K562 (cell line): ENCODE measurements around the gene CDC26. TPM values are rescaled to one million over a fixed set of nuclear protein-coding genes. Genes with fewer than 3 reads are reported as not detected.

Experiments
- C11orf30 ChIP-seq: fragments of 450-650 bp; IDR thresholded peaks from 2 replicates; pipeline ENCODE4 v1.6.1; 2016; ENCODE audit warnings: low read depth, mild to moderate bottlenecking
- ESRRA ChIP-seq: fragments of 450-650 bp; IDR thresholded peaks from 2 replicates; pipeline ENCODE4 v1.6.1; 2014; ENCODE audit warnings: low read depth, mild to moderate bottlenecking, moderate library complexity, borderline replicate concordance
- JUNB ChIP-seq: fragments of 450-650 bp; formaldehyde crosslinking; conservative IDR thresholded peaks from 2 replicates; pipeline ENCODE4 v1.4.0; 2020; ENCODE audit warnings: mild to moderate bottlenecking
- KDM1A ChIP-seq, 2 experiments: fragments of 450-650 bp; IDR thresholded peaks; 2 replicates each; pipeline ENCODE4 v1.6.1; 2016; ENCODE audit warnings: mild to moderate bottlenecking in 2 of 2
- NCOR1 ChIP-seq: fragments of 450-650 bp; IDR thresholded peaks from 2 replicates; pipeline ENCODE4 v1.6.1; 2016; ENCODE audit warnings: mild to moderate bottlenecking, moderate library complexity
- NR2C2 ChIP-seq, 2 experiments: fragments of 200-800 bp in 1 of 2; sonication (Bioruptor generic) in 1 of 2; sonication (generic) in 1 of 2; formaldehyde crosslinking in 1 of 2; IDR thresholded peaks; 2 replicates each; pipeline versions ENCODE4 v1.6.1 to v1.8.0; 2016 to 2022; ENCODE audit warnings: mild to moderate bottlenecking in 1 of 2, missing compliant biosample characterization in 1 of 2, missing genetic modification characterization in 1 of 2, missing genetic modification reagents in 1 of 2
- RAD21 ChIP-seq, 2 experiments: fragments of 250-450 bp in 1 of 2; fragments of 450-650 bp in 1 of 2; sonication (Bioruptor Pico) in 1 of 2; formaldehyde crosslinking in 1 of 2; IDR thresholded peaks in 1 of 2; conservative IDR thresholded peaks in 1 of 2; 2 replicates each; pipeline versions ENCODE4 v1.4.0 to v1.8.0; 2020 to 2022; ENCODE audit warnings: mild to moderate bottlenecking in 2 of 2, moderate library complexity in 1 of 2
- RUNX1 ChIP-seq: sonication (generic); IDR thresholded peaks from 2 replicates; pipeline ENCODE4 v1.6.1; 2016; ENCODE audit warnings: antibody characterized with exemption, low read depth
- ZNF75A ChIP-seq: fragments of 450-650 bp; formaldehyde crosslinking; IDR thresholded peaks from 2 replicates; pipeline ENCODE4 v1.4.0; 2020; ENCODE audit warnings: mild to moderate bottlenecking
- polyA plus RNA-seq, 8 experiments: library from polyadenylated mRNA; depleted of rRNA in 4 of 8; stranded (reverse) in 5 of 8; unstranded in 3 of 8; fragments of >200 nt; fragmentation: Nextera tagmentation in 2 of 8; fragmentation: Illumina TruSeq in 1 of 8; extraction: Ambion mirVana in 2 of 8; extraction: Trizol in 1 of 8; gene quantifications; 2 replicates each; pipeline versions ENCODE4 v1.2.1 to v1.2.3, GENCODE V29; 2011 to 2014; ENCODE audit warnings: inconsistent platforms in 1 of 8, missing spikeins in 1 of 8
- total RNA-seq, 7 experiments: library from RNA; depleted of rRNA in 6 of 7; stranded (reverse); fragments of >200 nt in 6 of 7; fragmentation: Illumina TruSeq in 2 of 7; extraction: Trizol in 2 of 7; gene quantifications; 2 replicates each; pipeline versions ENCODE4 v1.2.1 to v1.2.3, GENCODE V29; 2011 to 2021; ENCODE audit warnings: low replicate concordance in 1 of 7
- TF ChIP-seq, protein P1 (sequence below), 2 experiments: fragments of 450-650 bp; formaldehyde crosslinking in 1 of 2; IDR thresholded peaks; 2 replicates each; pipeline versions ENCODE4 v1.4.0 to v1.6.1; 2014 to 2020; ENCODE audit warnings: mild to moderate bottlenecking in 2 of 2, borderline replicate concordance in 1 of 2, low read depth in 1 of 2
- TF ChIP-seq, protein P2 (sequence below): fragments of 250-450 bp; sonication (Bioruptor Pico); IDR thresholded peaks from 2 replicates; pipeline ENCODE4 v1.4.0; 2020; ENCODE audit warnings: mild to moderate bottlenecking, moderate library complexity, borderline replicate concordance
- TF ChIP-seq, protein P3 (sequence below): IDR thresholded peaks from 2 replicates; pipeline ENCODE4 v1.6.1; 2011; ENCODE audit not compliant: insufficient read length; ENCODE audit errors: extremely low read depth
- TF ChIP-seq, protein P4 (sequence below): sonication (generic); formaldehyde crosslinking; IDR thresholded peaks from 2 replicates; pipeline ENCODE4 v1.8.0; 2022; ENCODE audit warnings: mild to moderate bottlenecking, missing genetic modification reagents

Gene CDC26
- total and polyA plus RNA-seq, 9 of the 15 experiments (the other 6 are each of a cell fraction or from before 2014, with no cell fraction given) = 33.0 to 147 (median 60.0) TPM

DNA sequence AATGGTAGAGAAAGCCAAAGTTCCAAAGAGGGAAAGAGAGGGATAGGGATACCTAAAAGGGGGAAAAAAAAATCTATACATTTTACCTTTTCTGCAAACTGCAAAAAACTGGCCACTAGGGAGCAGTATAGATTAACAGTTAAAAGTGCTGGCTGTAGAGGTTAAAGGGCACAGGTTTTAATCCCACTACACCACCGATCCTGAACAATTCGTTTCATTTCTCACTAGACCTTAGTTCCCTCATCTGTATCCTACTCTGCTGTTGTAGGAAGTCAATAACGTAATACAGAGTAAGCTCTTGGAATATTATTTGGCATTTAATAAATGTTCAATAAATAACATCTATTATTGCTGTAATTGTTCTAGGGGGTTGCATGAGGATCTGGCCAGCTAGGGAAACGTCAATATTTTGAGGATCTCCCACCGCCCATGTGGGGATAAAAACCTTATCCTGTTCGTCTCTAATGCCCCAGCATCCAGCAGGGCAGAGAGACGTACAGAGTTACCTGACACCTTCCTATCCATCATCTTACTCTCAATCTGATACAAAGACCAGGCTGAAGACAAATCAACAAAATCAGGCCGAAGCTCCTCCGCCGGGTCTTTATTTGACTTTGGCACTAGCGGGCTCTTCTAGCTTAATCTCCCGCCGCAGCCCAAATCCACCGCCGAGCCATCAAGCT lies 757 bp downstream of the CDC26 start (continued):
- TF ChIP-seq, protein P1, sequence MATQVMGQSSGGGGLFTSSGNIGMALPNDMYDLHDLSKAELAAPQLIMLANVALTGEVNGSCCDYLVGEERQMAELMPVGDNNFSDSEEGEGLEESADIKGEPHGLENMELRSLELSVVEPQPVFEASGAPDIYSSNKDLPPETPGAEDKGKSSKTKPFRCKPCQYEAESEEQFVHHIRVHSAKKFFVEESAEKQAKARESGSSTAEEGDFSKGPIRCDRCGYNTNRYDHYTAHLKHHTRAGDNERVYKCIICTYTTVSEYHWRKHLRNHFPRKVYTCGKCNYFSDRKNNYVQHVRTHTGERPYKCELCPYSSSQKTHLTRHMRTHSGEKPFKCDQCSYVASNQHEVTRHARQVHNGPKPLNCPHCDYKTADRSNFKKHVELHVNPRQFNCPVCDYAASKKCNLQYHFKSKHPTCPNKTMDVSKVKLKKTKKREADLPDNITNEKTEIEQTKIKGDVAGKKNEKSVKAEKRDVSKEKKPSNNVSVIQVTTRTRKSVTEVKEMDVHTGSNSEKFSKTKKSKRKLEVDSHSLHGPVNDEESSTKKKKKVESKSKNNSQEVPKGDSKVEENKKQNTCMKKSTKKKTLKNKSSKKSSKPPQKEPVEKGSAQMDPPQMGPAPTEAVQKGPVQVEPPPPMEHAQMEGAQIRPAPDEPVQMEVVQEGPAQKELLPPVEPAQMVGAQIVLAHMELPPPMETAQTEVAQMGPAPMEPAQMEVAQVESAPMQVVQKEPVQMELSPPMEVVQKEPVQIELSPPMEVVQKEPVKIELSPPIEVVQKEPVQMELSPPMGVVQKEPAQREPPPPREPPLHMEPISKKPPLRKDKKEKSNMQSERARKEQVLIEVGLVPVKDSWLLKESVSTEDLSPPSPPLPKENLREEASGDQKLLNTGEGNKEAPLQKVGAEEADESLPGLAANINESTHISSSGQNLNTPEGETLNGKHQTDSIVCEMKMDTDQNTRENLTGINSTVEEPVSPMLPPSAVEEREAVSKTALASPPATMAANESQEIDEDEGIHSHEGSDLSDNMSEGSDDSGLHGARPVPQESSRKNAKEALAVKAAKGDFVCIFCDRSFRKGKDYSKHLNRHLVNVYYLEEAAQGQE (IDR thresholded peaks at IDR 0.05; ENCODE audit: borderline replicate concordance) = peak; percentile 56
- TF ChIP-seq, protein P1 (CRISPR knock-in tag; IDR thresholded peaks at IDR 0.05; ENCODE audit: low read depth) = no peak
- TF ChIP-seq, protein P2, sequence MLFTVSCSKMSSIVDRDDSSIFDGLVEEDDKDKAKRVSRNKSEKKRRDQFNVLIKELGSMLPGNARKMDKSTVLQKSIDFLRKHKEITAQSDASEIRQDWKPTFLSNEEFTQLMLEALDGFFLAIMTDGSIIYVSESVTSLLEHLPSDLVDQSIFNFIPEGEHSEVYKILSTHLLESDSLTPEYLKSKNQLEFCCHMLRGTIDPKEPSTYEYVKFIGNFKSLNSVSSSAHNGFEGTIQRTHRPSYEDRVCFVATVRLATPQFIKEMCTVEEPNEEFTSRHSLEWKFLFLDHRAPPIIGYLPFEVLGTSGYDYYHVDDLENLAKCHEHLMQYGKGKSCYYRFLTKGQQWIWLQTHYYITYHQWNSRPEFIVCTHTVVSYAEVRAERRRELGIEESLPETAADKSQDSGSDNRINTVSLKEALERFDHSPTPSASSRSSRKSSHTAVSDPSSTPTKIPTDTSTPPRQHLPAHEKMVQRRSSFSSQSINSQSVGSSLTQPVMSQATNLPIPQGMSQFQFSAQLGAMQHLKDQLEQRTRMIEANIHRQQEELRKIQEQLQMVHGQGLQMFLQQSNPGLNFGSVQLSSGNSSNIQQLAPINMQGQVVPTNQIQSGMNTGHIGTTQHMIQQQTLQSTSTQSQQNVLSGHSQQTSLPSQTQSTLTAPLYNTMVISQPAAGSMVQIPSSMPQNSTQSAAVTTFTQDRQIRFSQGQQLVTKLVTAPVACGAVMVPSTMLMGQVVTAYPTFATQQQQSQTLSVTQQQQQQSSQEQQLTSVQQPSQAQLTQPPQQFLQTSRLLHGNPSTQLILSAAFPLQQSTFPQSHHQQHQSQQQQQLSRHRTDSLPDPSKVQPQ (CRISPR knock-in tag) = no peak
- TF ChIP-seq RUNX1 (no peak), JUNB (CRISPR knock-in tag) (no peak), NCOR1 (0 out of 2 replicates have a peak, but pooled peaks have one; percentile 9), C11orf30 (peak; percentile 25; the same call in 1 of the 2 replicates), ESRRA (no peak), ZNF75A (CRISPR knock-in tag) (no peak), RAD21 (CRISPR knock-in tag; conservative IDR thresholded peaks at IDR 0.05 in 1 of 2, IDR thresholded peaks at IDR 0.05 in 1 of 2) (peak; percentile 78 to 82), NR2C2 (CRISPR knock-in tag; IDR thresholded peaks at IDR 0.05) (peak; percentile 87), NR2C2 (tag; IDR thresholded peaks at IDR 0.05) (peak; percentile 37; the same call in 1 of the 2 replicates), KDM1A (IDR thresholded peaks at IDR 0.05) (0 out of 4 replicates have a peak, but pooled peaks of 1 of the 2 experiments have one; percentile 16)
- TF ChIP-seq, protein P3, sequence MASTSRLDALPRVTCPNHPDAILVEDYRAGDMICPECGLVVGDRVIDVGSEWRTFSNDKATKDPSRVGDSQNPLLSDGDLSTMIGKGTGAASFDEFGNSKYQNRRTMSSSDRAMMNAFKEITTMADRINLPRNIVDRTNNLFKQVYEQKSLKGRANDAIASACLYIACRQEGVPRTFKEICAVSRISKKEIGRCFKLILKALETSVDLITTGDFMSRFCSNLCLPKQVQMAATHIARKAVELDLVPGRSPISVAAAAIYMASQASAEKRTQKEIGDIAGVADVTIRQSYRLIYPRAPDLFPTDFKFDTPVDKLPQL = no peak
- TF ChIP-seq, protein P4, sequence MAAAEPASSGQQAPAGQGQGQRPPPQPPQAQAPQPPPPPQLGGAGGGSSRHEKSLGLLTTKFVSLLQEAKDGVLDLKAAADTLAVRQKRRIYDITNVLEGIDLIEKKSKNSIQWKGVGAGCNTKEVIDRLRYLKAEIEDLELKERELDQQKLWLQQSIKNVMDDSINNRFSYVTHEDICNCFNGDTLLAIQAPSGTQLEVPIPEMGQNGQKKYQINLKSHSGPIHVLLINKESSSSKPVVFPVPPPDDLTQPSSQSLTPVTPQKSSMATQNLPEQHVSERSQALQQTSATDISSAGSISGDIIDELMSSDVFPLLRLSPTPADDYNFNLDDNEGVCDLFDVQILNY (CRISPR knock-in tag) = no peak
